ENCODE measurements around the gene OSBPL3.
A peak's percentile ranks its signal among the peaks of the same experiment; 100 is the strongest.

Gene OSBPL3

DNA sequence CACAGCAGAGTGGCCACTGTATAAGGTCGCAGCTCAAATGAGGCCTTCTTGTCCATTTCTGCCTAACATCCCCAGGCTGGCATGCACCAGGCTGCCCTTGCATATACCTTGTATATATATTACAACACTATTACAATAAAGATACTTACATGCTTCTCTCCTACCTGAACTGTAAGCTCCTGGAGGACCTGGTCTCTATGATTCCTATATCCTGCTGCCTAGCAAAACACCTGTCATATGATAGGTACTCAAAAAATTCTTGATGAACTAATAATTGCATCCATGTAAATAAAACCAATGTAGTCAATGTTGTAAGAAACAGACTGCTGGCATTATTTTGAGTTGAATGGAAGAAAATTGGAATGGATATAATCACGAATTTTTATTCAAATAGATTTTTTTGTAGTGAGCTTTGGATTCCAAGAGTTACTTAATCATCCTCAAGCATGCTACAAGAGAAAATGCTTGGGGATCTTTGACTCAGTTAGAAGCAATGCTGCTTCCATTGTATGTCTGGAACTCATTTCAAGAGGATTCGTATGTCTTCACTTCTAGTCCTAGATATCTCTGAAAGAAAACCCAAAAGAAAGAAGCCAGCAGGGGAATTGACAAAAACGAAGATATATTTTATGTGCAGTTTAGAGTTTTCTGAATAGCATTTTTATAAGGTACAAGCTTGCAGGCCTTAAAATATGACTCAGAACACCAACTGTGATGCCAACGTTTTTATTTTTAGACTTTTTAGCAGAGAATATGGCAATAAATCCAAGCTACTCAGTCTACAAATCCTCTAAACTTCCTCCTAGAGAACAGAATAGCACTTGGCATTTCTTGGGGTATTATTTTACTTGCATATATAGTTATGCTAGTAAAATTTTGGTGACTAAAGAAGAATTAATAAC is 53.1 kb downstream of the OSBPL3 start:
- Mint-ChIP-seq H3K4me3 (no peak overlapping the region), H3K9me3 (no peaks in the 10 kb centered on the region), H3K36me3 (ENCODE audit: low read depth) (peaks cover 17% of the 10 kb centered on the region), H3K27me3 (ENCODE audit: low read depth) (no peaks in the 10 kb centered on the region), H3K4me1 (ENCODE audit: low read depth) (peaks cover 57% of the 10 kb centered on the region), H3K27ac (no peak overlapping the region)

DNA sequence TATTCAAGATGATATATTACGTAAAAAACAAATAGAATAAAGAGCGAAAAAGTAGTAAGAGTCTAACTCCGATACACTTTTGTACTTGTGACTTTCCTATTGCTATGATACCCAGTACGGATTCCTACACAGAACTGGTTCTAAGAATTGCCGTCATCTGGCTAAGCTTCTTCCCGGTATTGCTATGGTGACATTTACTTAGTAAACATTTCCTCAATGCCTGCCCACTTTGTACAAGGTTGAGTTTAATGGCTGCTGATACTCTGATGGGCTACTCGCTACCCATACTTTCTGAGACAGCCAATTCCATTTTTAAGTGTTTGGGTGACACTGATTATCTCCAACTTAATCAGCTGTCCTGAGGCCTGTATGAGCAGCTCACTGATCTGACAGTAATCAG is 55.6 kb downstream of the OSBPL3 start:
- H3K27ac Mint-ChIP-seq: peak overlapping the region; percentile 86
- H3K27me3 Mint-ChIP-seq (ENCODE audit: low read depth): no peaks in the 10 kb centered on the region
- H3K4me1 Mint-ChIP-seq (ENCODE audit: low read depth): peaks cover 71% of the 10 kb centered on the region
- peak overlapping the region; percentile 51 for H3K4me3 Mint-ChIP-seq
- H3K9me3 Mint-ChIP-seq: no peaks in the 10 kb centered on the region
- H3K36me3 Mint-ChIP-seq (ENCODE audit: low read depth): peaks cover 11% of the 10 kb centered on the region

DNA sequence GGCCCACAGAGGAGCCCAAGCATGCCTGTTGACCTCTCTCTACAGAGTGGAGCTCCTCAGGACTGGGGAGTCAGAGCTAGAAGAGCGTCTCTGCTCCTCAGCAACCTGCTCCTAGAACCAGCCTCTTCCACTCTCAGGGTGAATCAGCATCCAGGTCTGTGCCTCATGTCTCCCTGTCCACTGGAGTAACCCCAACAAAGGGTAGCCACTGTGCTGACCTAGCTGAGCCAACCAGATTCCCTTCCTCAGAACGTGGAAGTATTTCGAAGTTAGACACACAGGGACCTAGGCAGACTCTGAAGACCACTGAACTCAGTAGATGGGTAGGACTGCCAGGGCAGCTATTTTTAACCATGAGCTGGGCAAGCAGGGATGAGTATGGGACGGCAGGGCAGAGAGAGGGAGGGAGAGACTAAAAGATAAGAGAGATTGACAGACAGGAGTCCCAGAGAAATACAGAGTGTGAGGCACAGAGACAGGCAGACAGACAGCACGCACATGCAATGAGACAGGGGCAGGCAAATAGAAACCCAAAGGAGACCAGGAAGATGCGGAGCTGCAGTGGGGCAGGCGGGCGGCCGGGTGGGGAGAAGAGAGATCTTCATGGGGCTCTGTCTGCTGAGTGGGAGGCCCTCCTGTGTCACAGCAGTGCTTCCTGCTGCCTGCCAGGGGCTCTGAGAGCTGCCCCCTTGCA is 56.7 kb downstream of the OSBPL3 start:
- peak overlapping the region; percentile 12 for H3K4me3 Mint-ChIP-seq
- H3K27me3 Mint-ChIP-seq (ENCODE audit: low read depth): no peaks in the 10 kb centered on the region
- peaks cover 78% of the 10 kb centered on the region for H3K4me1 Mint-ChIP-seq (ENCODE audit: low read depth)
- no peaks in the 10 kb centered on the region for H3K9me3 Mint-ChIP-seq
- H3K36me3 Mint-ChIP-seq (ENCODE audit: low read depth): peaks cover 9% of the 10 kb centered on the region
- peak overlapping the region; percentile 86 for H3K27ac Mint-ChIP-seq

DNA sequence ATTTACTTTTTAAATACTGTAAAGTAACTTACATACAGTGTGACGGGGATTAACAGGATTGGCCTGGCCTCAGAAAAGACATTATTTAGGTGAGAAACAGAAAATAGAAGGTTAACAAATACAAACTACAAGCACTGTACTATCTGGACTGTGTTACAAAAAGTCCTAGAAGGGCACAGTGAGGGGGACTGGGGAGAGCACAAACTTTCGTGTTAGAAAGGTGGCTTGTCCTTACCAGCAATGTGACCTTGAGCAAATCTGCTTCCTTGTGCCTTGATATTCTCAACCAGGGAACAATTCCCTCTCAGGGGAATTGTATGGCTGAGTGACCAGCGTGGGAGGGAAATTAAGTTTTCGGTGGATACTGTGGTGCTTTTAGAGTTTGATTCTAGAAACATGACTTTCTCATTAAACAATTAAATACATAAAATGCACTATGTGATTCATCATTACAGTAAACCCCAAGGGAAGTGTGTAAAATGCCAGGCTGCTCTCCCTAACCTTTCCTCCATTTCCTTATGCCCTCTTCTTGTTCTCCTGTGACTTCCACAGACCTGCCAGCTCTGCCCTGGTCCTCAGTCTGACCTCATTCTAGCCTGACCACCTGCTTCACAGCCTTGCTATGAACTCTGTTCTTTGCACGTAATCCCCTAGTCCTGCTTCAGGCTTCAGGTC is 57.7 kb downstream of the OSBPL3 start:
- Mint-ChIP-seq H3K9me3 (no peaks in the 10 kb centered on the region), H3K27ac (peak overlapping the region; percentile 86), H3K27me3 (ENCODE audit: low read depth) (no peaks in the 10 kb centered on the region), H3K36me3 (ENCODE audit: low read depth) (peaks cover 9% of the 10 kb centered on the region), H3K4me1 (ENCODE audit: low read depth) (peaks cover 85% of the 10 kb centered on the region), H3K4me3 (peak overlapping the region; percentile 22)

DNA sequence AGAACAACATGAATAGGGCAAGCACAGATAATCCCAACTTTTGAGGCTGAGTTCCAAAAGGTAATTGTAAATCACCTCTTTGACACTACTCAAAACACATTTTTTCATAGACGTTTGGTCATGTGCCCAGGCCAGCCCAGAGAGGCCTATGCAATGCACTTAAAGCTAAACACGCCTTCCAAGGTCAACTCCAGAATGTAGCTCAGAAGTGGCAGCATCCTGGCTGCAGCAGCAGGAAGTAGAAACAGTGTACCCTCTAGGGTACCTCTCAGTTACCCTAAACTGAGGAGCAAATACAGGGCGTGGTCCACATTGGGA is 58.7 kb downstream of the OSBPL3 start:
- peaks cover 85% of the 10 kb centered on the region for H3K4me1 Mint-ChIP-seq (ENCODE audit: low read depth)
- peak overlapping the region; percentile 43 for H3K4me3 Mint-ChIP-seq
- peaks cover 14% of the 10 kb centered on the region for H3K36me3 Mint-ChIP-seq (ENCODE audit: low read depth)
- no peaks in the 10 kb centered on the region for H3K27me3 Mint-ChIP-seq (ENCODE audit: low read depth)
- peak overlapping the region; percentile 86 for H3K27ac Mint-ChIP-seq
- no peaks in the 10 kb centered on the region for H3K9me3 Mint-ChIP-seq

DNA sequence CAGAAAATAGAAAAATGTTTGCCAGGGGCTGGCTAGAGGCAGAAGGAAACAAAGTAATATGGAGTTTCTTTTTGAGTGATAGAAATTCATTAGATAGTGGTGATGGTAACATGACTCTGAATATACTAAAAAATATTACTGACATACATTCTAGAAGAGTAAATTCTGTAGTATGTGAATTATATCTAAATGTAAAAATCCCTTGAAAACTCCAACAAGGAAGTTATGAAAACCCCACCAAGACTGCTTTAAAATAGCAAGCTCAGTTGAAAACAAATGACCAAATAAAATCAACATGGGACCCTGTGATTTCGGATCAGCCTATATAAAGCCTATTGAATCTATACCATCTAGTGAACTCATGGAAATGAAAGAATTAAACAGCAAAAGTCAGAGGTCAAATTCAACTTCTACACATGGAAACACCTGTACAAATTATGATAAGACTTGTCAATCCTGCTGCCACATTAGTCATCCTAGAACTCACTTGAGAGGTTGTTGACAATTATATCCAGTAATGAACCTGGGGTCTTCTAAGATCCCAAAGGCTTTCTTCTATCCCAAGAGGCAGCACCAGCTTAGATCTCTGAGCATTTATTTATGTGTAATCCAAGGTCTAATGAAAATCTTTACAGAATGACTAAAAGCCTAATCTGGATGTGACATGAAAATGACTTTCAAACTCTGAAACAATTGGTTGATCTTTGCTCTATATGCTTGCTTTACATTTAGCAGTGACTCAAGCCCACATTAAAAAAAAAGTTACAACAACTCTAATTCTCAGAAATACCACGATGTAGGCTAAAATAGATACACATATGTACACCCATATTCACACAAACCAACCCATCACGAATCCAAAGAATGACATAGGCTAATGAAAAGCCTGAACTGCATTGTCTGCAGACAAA is 59.3 kb downstream of the OSBPL3 start:
- H3K27me3 Mint-ChIP-seq (ENCODE audit: low read depth): no peaks in the 10 kb centered on the region
- peak overlapping the region; percentile 43 for H3K4me3 Mint-ChIP-seq
- H3K4me1 Mint-ChIP-seq (ENCODE audit: low read depth): peaks cover 88% of the 10 kb centered on the region

DNA sequence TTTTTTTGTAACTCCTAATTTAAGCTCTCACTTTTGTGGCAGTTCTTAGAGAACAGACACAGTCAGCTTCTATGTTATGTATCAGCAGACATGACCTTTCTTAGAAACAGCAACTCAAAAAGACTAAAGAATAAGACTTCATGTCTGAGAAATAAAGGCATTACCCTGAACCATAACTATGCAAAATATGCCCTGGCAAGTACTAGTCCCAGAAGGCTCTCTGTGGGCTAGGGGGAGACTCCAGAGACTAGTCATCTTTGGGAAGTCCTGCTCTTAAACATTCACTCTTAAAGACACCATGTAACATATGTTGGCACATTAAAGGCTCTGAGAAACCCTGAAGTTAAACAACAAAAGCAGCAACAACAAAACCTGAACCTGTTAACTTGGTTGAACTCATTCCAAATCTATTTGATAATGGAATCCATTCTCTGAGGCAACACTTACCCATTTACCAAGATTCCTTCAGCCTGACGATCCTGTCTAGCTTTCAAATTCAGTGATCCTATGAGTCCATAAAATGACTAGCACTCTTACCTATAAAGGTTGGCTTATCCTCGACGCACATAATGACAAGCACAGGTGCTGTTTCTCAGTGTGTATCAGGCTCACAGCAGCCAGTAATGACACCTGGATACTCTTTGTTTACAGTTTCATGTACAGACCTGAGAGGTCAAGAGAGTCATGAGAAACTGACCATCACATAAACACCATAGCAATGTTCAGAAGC is 62.3 kb downstream of the OSBPL3 start:
- Mint-ChIP-seq H3K27me3 (ENCODE audit: low read depth) (no peaks in the 10 kb centered on the region), H3K4me1 (ENCODE audit: low read depth) (peaks cover 86% of the 10 kb centered on the region), H3K36me3 (ENCODE audit: low read depth) (peaks cover 29% of the 10 kb centered on the region), H3K9me3 (no peaks in the 10 kb centered on the region), H3K27ac (no peak overlapping the region), H3K4me3 (no peak overlapping the region)

More for the DNA sequence above, 59.3 kb downstream of the OSBPL3 start:
- peaks cover 16% of the 10 kb centered on the region for H3K36me3 Mint-ChIP-seq (ENCODE audit: low read depth)
- peak overlapping the region; percentile 86 for H3K27ac Mint-ChIP-seq
- no peaks in the 10 kb centered on the region for H3K9me3 Mint-ChIP-seq

DNA sequence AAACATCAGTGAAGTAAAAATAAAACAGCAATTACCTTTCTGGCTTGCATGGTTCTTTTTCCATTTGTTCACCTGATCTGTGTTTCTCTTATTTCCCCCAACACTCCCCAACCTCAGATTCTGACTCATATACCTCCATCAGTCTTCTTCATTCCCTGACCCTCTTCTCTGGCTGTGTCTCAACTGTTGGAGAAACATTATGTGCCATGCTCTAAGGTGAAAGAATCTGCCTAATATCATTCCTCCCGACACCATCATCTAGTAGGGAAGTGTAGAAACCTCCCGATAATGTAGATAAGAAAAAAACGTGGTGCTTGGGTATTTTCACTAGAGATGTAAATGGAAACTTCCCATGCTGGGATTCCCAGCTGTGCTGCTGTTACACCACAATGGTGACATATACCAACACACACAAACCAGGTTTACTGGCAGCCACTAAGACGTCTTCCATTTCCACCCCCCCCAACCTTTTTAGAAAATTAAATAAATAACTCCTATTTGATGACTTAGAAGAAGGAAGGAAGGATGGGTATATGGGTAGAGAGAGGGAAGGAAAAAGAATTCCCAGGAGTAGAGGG is 63.4 kb downstream of the OSBPL3 start:
- Mint-ChIP-seq H3K27ac (peak overlapping the region; percentile 66), H3K9me3 (no peaks in the 10 kb centered on the region), H3K4me1 (ENCODE audit: low read depth) (peaks cover 85% of the 10 kb centered on the region), H3K4me3 (peak overlapping the region; percentile 7), H3K36me3 (ENCODE audit: low read depth) (peaks cover 33% of the 10 kb centered on the region), H3K27me3 (ENCODE audit: low read depth) (no peaks in the 10 kb centered on the region)

DNA sequence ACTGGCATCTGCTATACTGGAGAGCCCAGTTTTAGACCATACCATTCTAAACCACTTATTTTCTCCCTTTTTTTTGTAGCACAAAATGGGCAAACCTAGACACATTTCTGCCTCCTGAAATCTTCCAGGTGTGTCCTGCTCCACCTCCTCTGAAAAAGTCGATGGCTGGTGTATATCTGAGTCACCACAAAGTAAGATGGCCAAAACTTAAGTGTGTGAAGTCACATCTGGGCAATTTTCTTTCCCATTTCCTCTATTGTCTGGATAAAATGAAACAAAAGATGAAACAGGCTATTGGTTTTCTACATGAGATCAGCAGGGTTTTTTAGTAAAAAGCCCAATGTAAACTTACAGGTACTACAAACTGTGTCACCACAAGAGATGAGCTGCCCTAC is 65.5 kb downstream of the OSBPL3 start:
- peaks cover 34% of the 10 kb centered on the region for H3K36me3 Mint-ChIP-seq (ENCODE audit: low read depth)
- no peaks in the 10 kb centered on the region for H3K27me3 Mint-ChIP-seq (ENCODE audit: low read depth)
- peak overlapping the region; percentile 56 for H3K27ac Mint-ChIP-seq
- peak overlapping the region; percentile 36 for H3K4me3 Mint-ChIP-seq
- H3K4me1 Mint-ChIP-seq (ENCODE audit: low read depth): peaks cover 82% of the 10 kb centered on the region
- H3K9me3 Mint-ChIP-seq: no peaks in the 10 kb centered on the region

DNA sequence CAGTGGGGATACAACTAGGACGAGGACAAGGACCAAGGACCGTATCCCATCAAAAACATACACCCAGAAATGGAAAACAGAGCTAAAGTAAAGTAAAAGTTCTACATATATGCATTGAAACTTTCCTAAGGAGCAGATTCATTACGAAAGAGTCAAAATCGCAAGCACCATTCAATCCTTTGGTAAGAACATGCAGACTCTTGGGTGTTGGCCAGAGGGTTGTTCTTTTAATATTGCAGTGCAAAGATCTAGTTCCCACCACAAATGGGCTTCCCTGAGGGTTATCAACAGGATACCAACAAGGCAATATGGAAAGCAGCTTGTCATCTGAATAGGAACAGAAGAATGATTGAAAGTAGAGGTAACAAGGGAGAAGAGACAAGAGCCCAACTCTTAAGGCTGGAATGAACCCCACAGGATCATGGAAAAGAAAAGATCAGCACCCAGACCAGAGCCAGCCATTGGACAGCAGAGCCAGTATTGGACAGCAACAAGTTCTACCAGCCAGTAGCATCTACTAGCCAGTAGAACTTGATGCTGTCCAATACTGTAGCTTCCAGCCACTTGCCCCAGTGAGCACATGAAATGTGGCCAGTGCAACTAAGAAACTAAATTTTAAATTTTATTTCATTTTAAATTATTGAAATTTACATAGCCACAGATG is 66.0 kb downstream of the OSBPL3 start:
- H3K4me3 Mint-ChIP-seq: peak overlapping the region; percentile 16
- H3K27me3 Mint-ChIP-seq (ENCODE audit: low read depth): no peaks in the 10 kb centered on the region
- peak overlapping the region; percentile 74 for H3K27ac Mint-ChIP-seq
- H3K36me3 Mint-ChIP-seq (ENCODE audit: low read depth): peaks cover 32% of the 10 kb centered on the region
- H3K4me1 Mint-ChIP-seq (ENCODE audit: low read depth): peaks cover 76% of the 10 kb centered on the region
- no peaks in the 10 kb centered on the region for H3K9me3 Mint-ChIP-seq

DNA sequence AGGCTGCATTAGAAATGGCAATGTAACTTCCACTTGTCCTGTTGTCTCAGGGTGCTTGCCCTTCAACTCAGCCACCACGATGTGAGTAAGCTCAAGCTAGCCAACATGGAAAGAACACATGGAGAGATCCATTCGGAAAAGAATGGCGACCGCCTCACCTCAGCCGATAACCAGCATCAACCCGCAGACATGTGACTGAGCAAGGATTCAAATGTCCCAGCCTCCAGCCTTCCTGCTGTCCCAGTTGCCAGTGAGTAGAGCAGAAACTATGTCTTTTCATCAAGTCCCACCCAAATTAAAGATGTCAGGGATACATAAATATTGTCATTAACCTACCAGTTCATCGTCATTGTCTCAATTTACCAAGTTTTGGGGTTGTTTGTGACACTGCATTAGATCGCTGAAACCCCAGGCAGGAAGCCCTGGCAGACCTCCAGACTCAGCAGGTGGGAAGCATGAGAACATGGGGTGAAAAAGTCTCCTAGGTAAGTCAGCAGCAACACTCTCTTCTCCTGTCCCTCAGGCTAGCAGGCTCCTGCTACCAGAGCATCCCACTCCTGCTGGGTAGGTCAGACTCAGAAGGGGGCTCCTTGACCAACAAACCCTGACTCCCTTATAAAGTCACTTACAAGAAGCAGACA is 67.0 kb downstream of the OSBPL3 start:
- H3K9me3 Mint-ChIP-seq: no peaks in the 10 kb centered on the region
- no peaks in the 10 kb centered on the region for H3K27me3 Mint-ChIP-seq (ENCODE audit: low read depth)
- H3K4me1 Mint-ChIP-seq (ENCODE audit: low read depth): peaks cover 67% of the 10 kb centered on the region
- H3K27ac Mint-ChIP-seq: peak overlapping the region; percentile 74
- peaks cover 29% of the 10 kb centered on the region for H3K36me3 Mint-ChIP-seq (ENCODE audit: low read depth)
- H3K4me3 Mint-ChIP-seq: no peak overlapping the region

DNA sequence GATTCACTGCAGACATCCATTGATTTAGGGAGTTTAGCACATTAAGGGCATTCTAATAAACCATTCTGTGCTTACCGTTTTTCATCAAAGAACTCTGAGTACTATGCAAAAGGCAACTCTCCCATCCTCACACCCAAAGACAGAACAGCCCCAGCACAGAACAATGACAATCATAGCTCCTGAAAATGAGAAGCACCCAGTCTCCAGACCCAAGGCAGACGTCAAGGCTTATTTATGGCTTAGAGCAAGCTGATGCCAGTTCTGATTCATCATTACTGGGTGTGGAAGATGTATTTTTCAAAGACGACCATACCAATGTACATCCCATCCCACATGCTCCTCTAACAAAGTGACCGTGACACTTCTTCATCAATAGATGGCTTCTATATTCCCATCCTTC is 67.6 kb downstream of the OSBPL3 start:
- Mint-ChIP-seq H3K4me3 (no peak overlapping the region), H3K4me1 (ENCODE audit: low read depth) (peaks cover 61% of the 10 kb centered on the region), H3K27ac (peak overlapping the region; percentile 74), H3K27me3 (ENCODE audit: low read depth) (no peaks in the 10 kb centered on the region), H3K9me3 (no peaks in the 10 kb centered on the region), H3K36me3 (ENCODE audit: low read depth) (peaks cover 29% of the 10 kb centered on the region)
